Nephron progenitor cell (in vitro differentiated cells): ENCODE measurements around the gene MATCAP1.

Source experiments
- DNase-seq: peaks from one replicate; pipeline ENCODE4 v3.0.0; 2021
- H3K27ac Mint-ChIP-seq: 2 replicates; pipeline ENCODE4 v1.8.0; 2021; ENCODE audit warnings: mild to moderate bottlenecking, moderate library complexity, mixed read lengths
- H3K27me3 Mint-ChIP-seq: 2 replicates; pipeline ENCODE4 v1.8.0; 2021; ENCODE audit warnings: mild to moderate bottlenecking, low read depth, mixed read lengths; ENCODE audit not compliant: poor library complexity
- H3K36me3 Mint-ChIP-seq: 2 replicates; pipeline ENCODE4 v1.8.0; 2021; ENCODE audit warnings: low read depth, mixed read lengths
- H3K4me1 Mint-ChIP-seq: 2 replicates; pipeline ENCODE4 v1.8.0; 2021; ENCODE audit warnings: mixed read lengths
- H3K4me3 Mint-ChIP-seq: 2 replicates; pipeline ENCODE4 v1.8.0; 2021; ENCODE audit warnings: mild to moderate bottlenecking, moderate library complexity, mixed read lengths
- H3K9me3 Mint-ChIP-seq: 2 replicates; pipeline ENCODE4 v1.8.0; 2021; ENCODE audit warnings: mild to moderate bottlenecking, moderate library complexity, mixed read lengths
- TF ChIP-seq, protein P1 (sequence below): fragments of 200-600 bp; sonication (generic); IDR thresholded peaks from 2 replicates; pipeline ENCODE4 v1.5.0; 2021; ENCODE audit warnings: antibody characterized with exemption

Gene MATCAP1

GRCh38 chr16:67199808-67200198 is 16.0 kb upstream of the MATCAP1 start:
- TF ChIP-seq, protein P1, sequence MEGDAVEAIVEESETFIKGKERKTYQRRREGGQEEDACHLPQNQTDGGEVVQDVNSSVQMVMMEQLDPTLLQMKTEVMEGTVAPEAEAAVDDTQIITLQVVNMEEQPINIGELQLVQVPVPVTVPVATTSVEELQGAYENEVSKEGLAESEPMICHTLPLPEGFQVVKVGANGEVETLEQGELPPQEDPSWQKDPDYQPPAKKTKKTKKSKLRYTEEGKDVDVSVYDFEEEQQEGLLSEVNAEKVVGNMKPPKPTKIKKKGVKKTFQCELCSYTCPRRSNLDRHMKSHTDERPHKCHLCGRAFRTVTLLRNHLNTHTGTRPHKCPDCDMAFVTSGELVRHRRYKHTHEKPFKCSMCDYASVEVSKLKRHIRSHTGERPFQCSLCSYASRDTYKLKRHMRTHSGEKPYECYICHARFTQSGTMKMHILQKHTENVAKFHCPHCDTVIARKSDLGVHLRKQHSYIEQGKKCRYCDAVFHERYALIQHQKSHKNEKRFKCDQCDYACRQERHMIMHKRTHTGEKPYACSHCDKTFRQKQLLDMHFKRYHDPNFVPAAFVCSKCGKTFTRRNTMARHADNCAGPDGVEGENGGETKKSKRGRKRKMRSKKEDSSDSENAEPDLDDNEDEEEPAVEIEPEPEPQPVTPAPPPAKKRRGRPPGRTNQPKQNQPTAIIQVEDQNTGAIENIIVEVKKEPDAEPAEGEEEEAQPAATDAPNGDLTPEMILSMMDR = no peak
- Mint-ChIP-seq H3K9me3 (no peaks in the 10 kb centered on the region), H3K27ac (no peak overlapping the region), H3K36me3 (peaks cover 28% of the 10 kb centered on the region), H3K4me3 (no peak overlapping the region), H3K4me1 (peaks cover 8% of the 10 kb centered on the region), H3K27me3 (peaks cover 16% of the 10 kb centered on the region)
- no peak for DNase-seq

- TF ChIP-seq, protein P1 = peak; percentile 45
- Mint-ChIP-seq H3K4me1 (peaks cover 8% of the 10 kb centered on the region), H3K27me3 (peaks cover 16% of the 10 kb centered on the region), H3K4me3 (no peak within 1 kb of the TSS), H3K9me3 (no peaks in the 10 kb centered on the region), H3K27ac (no peak within 1 kb of the TSS), H3K36me3 (peaks cover 31% of the 10 kb centered on the region)
- peak; percentile 52 for DNase-seq
Observed at GRCh38 chr16:67199011-67199807, 15.4 kb upstream of the MATCAP1 start, which contains the start of gene ELMO3. ELMO3 (plus strand) TSS chr16:67199131; CDS start chr16:67199327, 196 bp downstream.

DNA sequence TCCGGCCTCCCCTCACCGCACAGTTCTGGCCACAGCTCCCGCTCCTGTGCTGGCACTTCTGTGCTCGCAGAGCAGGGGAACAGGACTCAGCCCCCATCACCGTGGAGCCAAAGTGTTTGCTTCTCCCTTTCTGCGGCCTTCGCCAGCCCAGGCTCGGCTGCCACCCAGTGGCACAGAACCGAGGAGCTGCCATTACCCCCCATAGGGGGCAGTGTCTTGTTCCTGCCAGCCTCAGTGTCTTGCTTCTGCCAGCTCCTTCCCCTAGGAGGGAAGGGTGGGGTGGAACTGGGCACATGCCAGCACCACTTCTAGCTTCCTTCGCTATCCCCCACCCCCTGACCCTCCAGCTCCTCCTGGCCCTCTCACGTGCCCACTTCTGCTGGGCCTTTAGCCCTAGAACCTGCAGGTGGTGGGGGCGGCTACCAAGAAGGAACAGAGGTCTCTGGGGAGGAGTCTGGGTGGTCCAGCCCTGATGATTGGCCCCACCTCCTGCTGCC is 14.5 kb upstream of the MATCAP1 start:
- Mint-ChIP-seq H3K36me3 (peaks cover 37% of the 10 kb centered on the region), H3K4me3 (no peak overlapping the region), H3K9me3 (no peaks in the 10 kb centered on the region), H3K27me3 (peaks cover 16% of the 10 kb centered on the region), H3K4me1 (peaks cover 17% of the 10 kb centered on the region), H3K27ac (no peak overlapping the region)
- no peak for DNase-seq
- TF ChIP-seq, protein P1 = no peak

- Mint-ChIP-seq H3K4me1 (peaks cover 22% of the 10 kb centered on the region), H3K36me3 (peaks cover 37% of the 10 kb centered on the region), H3K9me3 (no peaks in the 10 kb centered on the region), H3K27me3 (peaks cover 19% of the 10 kb centered on the region), H3K4me3 (no peak overlapping the region), H3K27ac (no peak overlapping the region)
- TF ChIP-seq, protein P1 = no peak
- no peak for DNase-seq
Observed at GRCh38 chr16:67197704-67198103, 13.9 kb upstream of the MATCAP1 start.

GRCh38 chr16:67196881-67197280 is 13.1 kb upstream of the MATCAP1 start:
- Mint-ChIP-seq H3K9me3 (no peaks in the 10 kb centered on the region), H3K27ac (no peak overlapping the region), H3K27me3 (peaks cover 19% of the 10 kb centered on the region), H3K4me1 (peaks cover 28% of the 10 kb centered on the region), H3K4me3 (no peak overlapping the region), H3K36me3 (peaks cover 37% of the 10 kb centered on the region)
- TF ChIP-seq, protein P1 = no peak
- no peak for DNase-seq
